Peyer's patch (tissue), 4 donors: ENCODE data around the gene BMP7. TPM values are rescaled to one million over a fixed set of nuclear protein-coding genes. Genes with fewer than 3 reads are reported as not detected.

Experiments used
- DNase-seq, 3 donors: peaks; one replicate each; pipeline ENCODE4 v3.0.0-alpha.2; 2017 to 2019
- H3K27ac ChIP-seq, 4 donors: fragments of 200-600 bp; sonication (generic); one replicate each; pipeline ENCODE4 v1.5.1; 2016 to 2019
- H3K27me3 ChIP-seq, 2 donors: fragments of 200-600 bp; sonication (generic); one replicate each; pipeline ENCODE4 v1.5.1; 2019
- H3K36me3 ChIP-seq, 3 donors: fragments of 200-600 bp; sonication (generic); one replicate each; pipeline ENCODE4 v1.5.1; 2016 to 2019
- H3K4me1 ChIP-seq, 4 donors: fragments of 200-600 bp; sonication (generic); one replicate each; pipeline ENCODE4 v1.5.1; 2016 to 2019
- H3K4me3 ChIP-seq, 4 donors: fragments of 200-600 bp; sonication (generic); 1 replicate in 3 of 4; 2 replicates in 1 of 4; pipeline ENCODE4 v1.5.1; 2016 to 2019; ENCODE audit warnings: mild to moderate bottlenecking in 1 of 4
- H3K9me3 ChIP-seq, 4 donors: fragments of 200-600 bp; sonication (generic); one replicate each; pipeline ENCODE4 v1.5.1; 2016 to 2019; ENCODE audit warnings: mild to moderate bottlenecking in 1 of 4
- CTCF ChIP-seq, 6 experiments: fragments of 450-650 bp in 4 of 6; fragments of 200-600 bp in 2 of 6; sonication (generic) in 1 of 6; IDR thresholded peaks; one replicate each; pipeline ENCODE4 v1.5.1; 2017 to 2019; ENCODE audit warnings: antibody characterized with exemption in 6 of 6, mild to moderate bottlenecking in 3 of 6, moderate library complexity in 1 of 6
- POLR2A ChIP-seq, 2 donors: fragments of 450-650 bp; IDR thresholded peaks; one replicate each; pipeline ENCODE4 v1.5.1; 2017; ENCODE audit warnings: antibody characterized with exemption in 2 of 2, mild to moderate bottlenecking in 2 of 2, moderate library complexity in 2 of 2
- total RNA-seq, 4 donors: library from RNA; depleted of rRNA; stranded (reverse); fragments of >200 nt; gene quantifications; one replicate each; pipeline ENCODE4 v1.1.0, GENCODE V29; 2016

The BMP7 gene
- total RNA-seq, 4 donors from 2014 or later, result 0.67 to 2.7 TPM; not detected in 2

GRCh38 chr20:57186192-57186591, 80.2 kb downstream of the BMP7 start:
- H3K27me3 ChIP-seq, result no peaks in the 10 kb centered on the region
- no peak overlapping the region for H3K4me3 ChIP-seq
- no peak overlapping the region for H3K27ac ChIP-seq
- no peak for DNase-seq
- H3K9me3 ChIP-seq, result no peaks in the 10 kb centered on the region
- H3K4me1 ChIP-seq, result no peaks in the 10 kb centered on the region
- TF ChIP-seq POLR2A (IDR thresholded peaks at IDR 0.05) (no peak), CTCF (IDR thresholded peaks at IDR 0.05) (no peak)
- no peaks in the 10 kb centered on the region for H3K36me3 ChIP-seq

GRCh38 chr20:57185188-57185743, 81.2 kb downstream of the BMP7 start:
- Histone ChIP-seq H3K4me3 (no peak overlapping the region), H3K9me3 (no peaks in the 10 kb centered on the region), H3K27me3 (no peaks in the 10 kb centered on the region), H3K4me1 (no peaks in the 10 kb centered on the region), H3K36me3 (no peaks in the 10 kb centered on the region), H3K27ac (no peak overlapping the region)
- TF ChIP-seq CTCF (IDR thresholded peaks at IDR 0.05), result no peak
- TF ChIP-seq POLR2A (IDR thresholded peaks at IDR 0.05), result no peak
- no peak for DNase-seq

GRCh38 chr20:57183457-57184009, 82.9 kb downstream of the BMP7 start:
- no peak overlapping the region for H3K27ac ChIP-seq
- no peak for DNase-seq
- no peaks in the 10 kb centered on the region for H3K4me1 ChIP-seq
- no peaks in the 10 kb centered on the region for H3K9me3 ChIP-seq
- no peaks in the 10 kb centered on the region for H3K27me3 ChIP-seq
- TF ChIP-seq POLR2A (IDR thresholded peaks at IDR 0.05), result no peak
- no peak for TF ChIP-seq CTCF (IDR thresholded peaks at IDR 0.05)
- H3K36me3 ChIP-seq, result no peaks in the 10 kb centered on the region
- no peak overlapping the region for H3K4me3 ChIP-seq

GRCh38 chr20:57181639-57182038, 84.8 kb downstream of the BMP7 start:
- Histone ChIP-seq H3K4me1 (no peaks in the 10 kb centered on the region), H3K36me3 (no peaks in the 10 kb centered on the region), H3K27ac (no peak overlapping the region), H3K27me3 (no peaks in the 10 kb centered on the region), H3K4me3 (no peak overlapping the region), H3K9me3 (no peaks in the 10 kb centered on the region)
- no peak for TF ChIP-seq POLR2A (IDR thresholded peaks at IDR 0.05)
- no peak for TF ChIP-seq CTCF (IDR thresholded peaks at IDR 0.05)
- no peak for DNase-seq

- H3K27me3 ChIP-seq, result no peaks in the 10 kb centered on the region
- H3K4me1 ChIP-seq, result no peaks in the 10 kb centered on the region
- H3K4me3 ChIP-seq, result no peak overlapping the region
- no peak for DNase-seq
- no peak for TF ChIP-seq CTCF (IDR thresholded peaks at IDR 0.05)
- no peak for TF ChIP-seq POLR2A (IDR thresholded peaks at IDR 0.05)
- H3K9me3 ChIP-seq, result no peaks in the 10 kb centered on the region
- H3K36me3 ChIP-seq, result no peaks in the 10 kb centered on the region
- H3K27ac ChIP-seq, result no peak overlapping the region
These were observed 85.5 kb downstream of the BMP7 start for GRCh38 chr20:57180954-57181353.

GRCh38 chr20:57180387-57180786, 86.1 kb downstream of the BMP7 start:
- TF ChIP-seq CTCF (IDR thresholded peaks at IDR 0.05) (no peak), POLR2A (IDR thresholded peaks at IDR 0.05) (no peak)
- Histone ChIP-seq H3K4me1 (no peaks in the 10 kb centered on the region), H3K27ac (no peak overlapping the region), H3K36me3 (no peaks in the 10 kb centered on the region), H3K27me3 (no peaks in the 10 kb centered on the region), H3K4me3 (no peak overlapping the region), H3K9me3 (no peaks in the 10 kb centered on the region)
- DNase-seq, result no peak
